Caco-2 (cell line): ENCODE results near the gene CPZ. TPM values are rescaled to one million over a fixed set of nuclear protein-coding genes. Genes with fewer than 3 reads are reported as not detected.

Experiments
- BruUV-seq: library from RNA; stranded (reverse); fragments of 400-500 nt; replicated peaks from 2 replicates; lab custom pipeline; 2021; lab: Mats Ljungman, UMichigan
- CTCF ChIA-PET: fragments of 300-600 bp; sonication (Branson Sonifier 250); formaldehyde crosslinking; loops from one replicate; lab custom pipeline; 2022; ENCODE audit warnings: antibody characterized with exemption; lab: Charles Lee
- POLR2A ChIA-PET: fragments of 300-600 bp; sonication (Branson Sonifier 250); formaldehyde crosslinking; loops from one replicate; lab custom pipeline; 2022; ENCODE audit warnings: antibody characterized with exemption; lab: Charles Lee
- DNase-seq, 2 experiments: peaks; one replicate each; pipeline versions ENCODE4 v3.0.0 to v3.0.0-alpha.2; 2020 to 2022
- H3K27me3 ChIP-seq: replicated peaks from 2 replicates; pipeline ENCODE4 v1.6.0; 2011; ENCODE audit warnings: low read length; ENCODE audit not compliant: control insufficient read depth, insufficient read depth
- H3K36me3 ChIP-seq: 2 replicates; pipeline ENCODE4 v1.5.1; 2011; ENCODE audit warnings: low read length; ENCODE audit not compliant: control insufficient read depth, insufficient read depth
- H3K4me1 ChIP-seq: fragments of 250-450 bp; sonication (Bioruptor Pico); 2 replicates; pipeline ENCODE4 v1.5.1; 2020; ENCODE audit warnings: mild to moderate bottlenecking
- H3K4me3 ChIP-seq: 2 replicates; pipeline ENCODE4 v1.5.1; 2011; ENCODE audit warnings: low read depth, mild to moderate bottlenecking, control low read depth, low read length
- H3K9me3 ChIP-seq: fragments of 250-450 bp; sonication (Bioruptor Pico); 2 replicates; pipeline ENCODE4 v1.5.1; 2020; ENCODE audit warnings: mild to moderate bottlenecking, moderate library complexity
- H3K27ac Mint-ChIP-seq: one replicate; pipeline ENCODE4 v1.8.0; 2022; ENCODE audit warnings: mixed read lengths; ENCODE audit not compliant: unreplicated experiment
- H3K27me3 Mint-ChIP-seq: one replicate; pipeline ENCODE4 v1.8.0; 2022; ENCODE audit warnings: mixed read lengths; ENCODE audit not compliant: insufficient read depth, unreplicated experiment
- H3K36me3 Mint-ChIP-seq: one replicate; pipeline ENCODE4 v1.8.0; 2022; ENCODE audit warnings: mild to moderate bottlenecking, mixed read lengths; ENCODE audit not compliant: insufficient read depth, unreplicated experiment
- H3K4me1 Mint-ChIP-seq: one replicate; pipeline ENCODE4 v1.8.0; 2022; ENCODE audit warnings: low read depth, mixed read lengths; ENCODE audit not compliant: unreplicated experiment
- H3K4me3 Mint-ChIP-seq: one replicate; pipeline ENCODE4 v1.8.0; 2022; ENCODE audit warnings: mild to moderate bottlenecking, moderate library complexity, mixed read lengths; ENCODE audit not compliant: unreplicated experiment
- H3K9me3 Mint-ChIP-seq: one replicate; pipeline ENCODE4 v1.8.0; 2022; ENCODE audit warnings: mixed read lengths; ENCODE audit not compliant: unreplicated experiment
- CTCF ChIP-seq, 2 experiments: fragments of 200-600 bp in 1 of 2; IDR thresholded peaks; 1 replicate in 1 of 2; 2 replicates in 1 of 2; pipeline versions ENCODE4 v1.5.1 to v1.8.0; 2011 to 2022; ENCODE audit warnings: antibody characterized with exemption in 1 of 2, control low read depth in 1 of 2, inconsistent platforms in 1 of 2, low read depth in 1 of 2, low read length in 1 of 2, mild to moderate bottlenecking in 1 of 2, moderate library complexity in 1 of 2; ENCODE audit not compliant: insufficient read depth in 1 of 2, severe bottlenecking in 1 of 2, unreplicated experiment in 1 of 2
- intact Hi-C: fragments of 100-400 bp; cut with micrococcal nuclease; formaldehyde crosslinking; loops from one replicate; pipeline ENCODE4 v1.10.0; 2022; ENCODE audit not compliant: unreplicated experiment
- total RNA-seq: library from RNA; stranded (reverse); gene quantifications from 2 replicates; pipeline ENCODE4 v1.2.3, GENCODE V29; 2022

Gene CPZ
- total RNA-seq, 1 experiment from 2014 or later, result 7.7 TPM

- Histone ChIP-seq H3K4me3 (no peak overlapping the region), H3K27me3 (no peaks in the 10 kb centered on the region), H3K9me3 (no peaks in the 10 kb centered on the region), H3K36me3 (no peaks in the 10 kb centered on the region), H3K4me1 (peaks cover 12% of the 10 kb centered on the region)
- Mint-ChIP-seq H3K4me1 (peaks cover 6% of the 10 kb centered on the region), H3K27ac (no peak overlapping the region), H3K36me3 (no peaks in the 10 kb centered on the region), H3K4me3 (no peak overlapping the region), H3K27me3 (no peaks in the 10 kb centered on the region), H3K9me3 (no peaks in the 10 kb centered on the region)
- intact Hi-C loops, result no loop called here
- BruUV-seq, result no TSS peak
- ChIA-PET CTCF (interaction anchor here (0.8 kb wide), 1 partner anchor 129 kb away, joined by 3 read pairs; no protein-coding TSS in a partner anchor), POLR2A (no interaction called here)
- DNase-seq, result no peak
- no peak for TF ChIP-seq CTCF (IDR thresholded peaks at IDR 0.05; ENCODE audit: insufficient read depth in 1 of 2, low read depth in 1 of 2, low read length in 1 of 2, severe bottlenecking in 1 of 2, unreplicated experiment in 1 of 2)
These were observed 4.8 kb downstream of the CPZ start for GRCh38 chr4:8597319-8597718.

GRCh38 chr4:8597791-8598190 is 5.2 kb downstream of the CPZ start:
- H3K36me3 ChIP-seq, result no peaks in the 10 kb centered on the region
- H3K4me3 Mint-ChIP-seq, result no peak overlapping the region
- H3K27me3 ChIP-seq, result no peaks in the 10 kb centered on the region
- ChIA-PET CTCF (no interaction called here), POLR2A (no interaction called here)
- no peaks in the 10 kb centered on the region for H3K9me3 Mint-ChIP-seq
- H3K4me1 ChIP-seq, result peaks cover 7% of the 10 kb centered on the region
- no peaks in the 10 kb centered on the region for H3K9me3 ChIP-seq
- H3K4me1 Mint-ChIP-seq, result peaks cover 6% of the 10 kb centered on the region
- no peak overlapping the region for H3K27ac Mint-ChIP-seq
- H3K4me3 ChIP-seq, result no peak overlapping the region
- H3K27me3 Mint-ChIP-seq, result no peaks in the 10 kb centered on the region
- no peaks in the 10 kb centered on the region for H3K36me3 Mint-ChIP-seq
- BruUV-seq, result no TSS peak
- no peak for DNase-seq
- TF ChIP-seq CTCF (IDR thresholded peaks at IDR 0.05; ENCODE audit: insufficient read depth in 1 of 2, low read depth in 1 of 2, low read length in 1 of 2, severe bottlenecking in 1 of 2, unreplicated experiment in 1 of 2), result no peak
- intact Hi-C loops, result no loop called here

GRCh38 chr4:8598391-8599090 is 6.0 kb downstream of the CPZ start:
- H3K4me1 Mint-ChIP-seq, result peaks cover 6% of the 10 kb centered on the region
- CTCF ChIA-PET, result no interaction called here
- H3K27ac Mint-ChIP-seq, result no peak overlapping the region
- H3K27me3 Mint-ChIP-seq, result no peaks in the 10 kb centered on the region
- H3K9me3 Mint-ChIP-seq, result no peaks in the 10 kb centered on the region
- no peaks in the 10 kb centered on the region for H3K27me3 ChIP-seq
- no TSS peak for BruUV-seq
- POLR2A ChIA-PET, result no interaction called here
- H3K4me3 ChIP-seq, result no peak overlapping the region
- H3K4me3 Mint-ChIP-seq, result no peak overlapping the region
- H3K36me3 ChIP-seq, result no peaks in the 10 kb centered on the region
- no peaks in the 10 kb centered on the region for H3K9me3 ChIP-seq
- DNase-seq, result no peak
- H3K36me3 Mint-ChIP-seq, result no peaks in the 10 kb centered on the region
- intact Hi-C loops, result no loop called here
- no peaks in the 10 kb centered on the region; the same call in 1 of the 2 replicates for H3K4me1 ChIP-seq
- no peak for TF ChIP-seq CTCF (IDR thresholded peaks at IDR 0.05; ENCODE audit: insufficient read depth in 1 of 2, low read depth in 1 of 2, low read length in 1 of 2, severe bottlenecking in 1 of 2, unreplicated experiment in 1 of 2)
